IPS DF 6.9 (cell line): Measurements from ENCODE around the gene TMPRSS15.

ENCODE experiments used
- DNase-seq: peaks from one replicate; pipeline ENCODE4 v3.0.0-alpha.2; 2013; ENCODE audit warnings: low read depth, low spot score
- H3K27ac ChIP-seq: one replicate; pipeline ENCODE4 v1.5.1; 2013; ENCODE audit warnings: low read length, control low read depth
- H3K27me3 ChIP-seq: 2 replicates; pipeline ENCODE4 v1.6.1; 2013; ENCODE audit warnings: mild to moderate bottlenecking, low read length; ENCODE audit not compliant: control insufficient read depth, insufficient read depth
- H3K36me3 ChIP-seq: 2 replicates; pipeline ENCODE4 v1.6.1; 2013; ENCODE audit warnings: low read length; ENCODE audit not compliant: control insufficient read depth, insufficient read depth
- H3K4me1 ChIP-seq: 2 replicates; pipeline ENCODE4 v1.6.1; 2013; ENCODE audit warnings: low read length; ENCODE audit not compliant: control insufficient read depth, insufficient read depth
- H3K4me3 ChIP-seq: 2 replicates; pipeline ENCODE4 v1.5.1; 2013; ENCODE audit warnings: mild to moderate bottlenecking, low read length
- H3K9me3 ChIP-seq: 2 replicates; pipeline ENCODE4 v1.6.1; 2013; ENCODE audit warnings: low read length, inconsistent platforms; ENCODE audit not compliant: control insufficient read depth, insufficient read depth
- WGBS: extraction: QIAGEN DNeasy Blood & Tissue Kit; methylation state at CpG from one replicate; pipeline ENCODE4 v1.1.7; 2013; ENCODE audit warnings: mixed read lengths, missing lambda C conversion rate; ENCODE audit not compliant: insufficient read length, insufficient coverage; 5-methylcytosine and 5-hydroxymethylcytosine counted together

The TMPRSS15 gene

DNA sequence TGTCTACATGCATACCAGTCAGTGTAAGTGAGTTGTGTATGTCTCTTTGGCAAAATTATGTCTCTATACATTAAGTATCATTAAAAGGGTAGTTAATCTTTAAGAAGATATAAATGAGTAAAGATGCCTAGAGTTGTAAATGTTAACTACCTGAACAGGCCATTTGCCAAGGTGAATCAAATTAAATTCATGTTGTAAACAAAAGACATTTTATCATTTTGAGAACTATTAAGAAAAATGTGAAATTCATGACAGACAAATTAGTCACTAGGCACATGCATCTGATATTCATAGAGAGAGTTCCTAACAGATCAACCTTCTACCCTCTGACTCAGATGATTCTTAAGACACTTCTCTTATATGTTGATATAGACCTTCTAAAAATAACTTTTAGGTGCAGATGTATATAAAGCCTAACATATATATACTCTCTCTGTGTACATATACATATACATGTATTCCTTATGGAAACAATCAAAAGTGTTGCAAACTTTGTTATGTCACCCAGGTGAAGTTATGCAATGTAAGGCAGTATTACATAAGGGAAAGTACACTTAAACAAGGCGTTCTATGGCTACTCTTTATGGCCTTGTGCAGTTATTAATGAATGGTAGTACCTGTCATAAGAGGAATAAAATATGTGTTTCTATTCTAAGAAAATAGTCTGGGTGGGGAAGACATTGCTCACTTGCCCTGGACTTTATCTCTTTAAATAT is at the start of gene TMPRSS15:
Gene TMPRSS15 (minus strand): TSS at position 51 of the 716 bp plus-strand sequence. CDS start 163 bp downstream, outside the sequence.
- H3K27ac ChIP-seq: no peak within 1 kb of the TSS
- H3K36me3 ChIP-seq: no peaks in the 10 kb centered on the region
- H3K27me3 ChIP-seq: no peaks in the 10 kb centered on the region
- H3K4me1 ChIP-seq: no peaks in the 10 kb centered on the region
- no peak for DNase-seq
- no peak within 1 kb of the TSS for H3K4me3 ChIP-seq
- no CpG with 5 or more reads among the region's 1 CpG for WGBS
- H3K9me3 ChIP-seq: no peaks in the 10 kb centered on the region

DNA sequence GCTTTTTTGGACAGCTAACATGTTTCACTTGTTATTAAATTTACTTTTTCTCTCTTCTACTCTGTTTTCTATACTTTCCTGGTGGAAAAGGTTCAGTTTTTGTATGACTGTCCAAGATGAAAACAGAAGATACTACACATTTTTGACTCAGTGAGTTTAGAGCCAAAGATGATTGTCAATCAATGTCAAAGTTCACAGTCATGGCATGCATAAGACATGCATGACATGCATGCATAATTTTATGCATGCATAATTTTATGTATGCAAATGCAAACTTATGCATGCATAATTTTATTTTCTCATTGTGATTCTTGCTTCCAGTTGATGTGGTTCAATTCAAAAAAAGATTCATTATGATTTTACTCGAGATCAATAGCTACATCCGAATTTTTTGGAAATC is 48.1 kb upstream of the TMPRSS15 start:
- H3K4me1 ChIP-seq: no peaks in the 10 kb centered on the region
- no peaks in the 10 kb centered on the region for H3K36me3 ChIP-seq
- no CpG with 5 or more reads among the region's 2 CpGs for WGBS
- no peak overlapping the region for H3K27ac ChIP-seq
- no peaks in the 10 kb centered on the region for H3K27me3 ChIP-seq
- H3K9me3 ChIP-seq: no peaks in the 10 kb centered on the region
- no peak for DNase-seq
- H3K4me3 ChIP-seq: no peak overlapping the region

DNA sequence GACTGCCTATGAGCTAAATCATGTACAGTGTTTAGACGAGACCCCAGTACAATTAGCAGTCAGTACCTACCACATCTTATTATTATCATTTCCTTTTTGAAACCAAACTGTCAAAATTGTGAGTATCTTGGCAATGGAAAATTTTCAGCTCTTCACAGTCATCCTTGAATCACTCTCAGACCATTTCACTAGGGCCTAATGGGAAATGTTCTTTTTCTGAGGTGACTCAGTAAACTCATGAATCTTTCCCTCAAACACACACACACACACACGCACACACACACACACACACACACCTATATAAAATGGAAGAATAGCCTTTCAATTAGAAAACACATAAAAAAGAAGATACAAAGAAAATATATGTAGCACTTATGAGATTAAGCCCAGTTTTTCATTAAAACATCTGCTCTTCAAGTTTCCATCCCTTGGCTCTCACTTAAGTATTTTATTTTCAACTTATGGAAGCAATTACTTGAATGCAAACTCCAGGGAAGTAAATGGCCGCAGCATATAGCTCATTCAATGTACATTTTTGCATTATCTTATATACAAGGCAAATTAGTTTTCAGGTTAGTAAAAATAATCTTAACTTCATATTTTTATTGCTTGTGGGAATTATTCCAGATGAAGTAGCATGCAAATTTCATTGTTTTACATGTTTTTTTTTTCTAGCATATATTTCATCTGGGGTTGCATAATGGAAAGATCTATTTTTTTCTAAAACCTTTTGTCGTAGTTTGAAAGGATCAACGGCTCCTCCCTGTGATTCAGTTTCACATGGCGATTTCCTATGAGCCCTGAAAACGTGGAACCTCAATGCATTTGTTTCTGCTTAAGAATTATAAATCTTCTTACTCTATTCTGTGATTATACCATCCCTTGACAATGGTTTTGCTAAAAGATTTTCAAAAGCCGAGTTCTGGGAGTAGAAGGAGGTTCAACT is 46.3 kb upstream of the TMPRSS15 start:
- no peak overlapping the region for H3K27ac ChIP-seq
- H3K4me1 ChIP-seq: no peaks in the 10 kb centered on the region
- H3K27me3 ChIP-seq: no peaks in the 10 kb centered on the region
- no peak for DNase-seq
- no peaks in the 10 kb centered on the region for H3K36me3 ChIP-seq
- H3K4me3 ChIP-seq: no peak overlapping the region
- WGBS: no CpG with 5 or more reads among the region's 8 CpGs
- H3K9me3 ChIP-seq: no peaks in the 10 kb centered on the region

DNA sequence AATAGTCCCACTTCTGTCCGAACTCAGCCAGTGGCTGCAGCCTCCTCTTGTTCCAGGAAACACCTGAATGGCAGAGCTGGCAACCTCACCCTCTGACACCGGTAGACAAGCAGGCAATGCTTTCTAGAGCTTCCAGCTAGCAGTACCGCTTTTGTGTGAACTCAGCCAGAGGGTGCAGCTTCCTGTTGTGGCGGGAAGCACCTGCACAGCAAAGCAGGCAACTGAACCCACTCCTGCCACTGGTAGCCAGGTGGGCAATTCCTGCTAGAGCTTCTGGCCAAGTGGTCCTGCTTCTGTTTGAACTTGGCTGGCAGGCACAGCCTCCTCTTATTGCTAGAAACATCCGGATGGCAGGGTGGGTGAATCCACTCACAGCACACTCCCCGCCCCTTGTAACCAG is 40.1 kb upstream of the TMPRSS15 start:
- Histone ChIP-seq H3K4me3 (no peak overlapping the region), H3K27ac (no peak overlapping the region), H3K9me3 (no peaks in the 10 kb centered on the region), H3K36me3 (no peaks in the 10 kb centered on the region), H3K4me1 (no peaks in the 10 kb centered on the region), H3K27me3 (no peaks in the 10 kb centered on the region)
- no CpG with 5 or more reads among the region's 6 CpGs for WGBS
- DNase-seq: no peak

DNA sequence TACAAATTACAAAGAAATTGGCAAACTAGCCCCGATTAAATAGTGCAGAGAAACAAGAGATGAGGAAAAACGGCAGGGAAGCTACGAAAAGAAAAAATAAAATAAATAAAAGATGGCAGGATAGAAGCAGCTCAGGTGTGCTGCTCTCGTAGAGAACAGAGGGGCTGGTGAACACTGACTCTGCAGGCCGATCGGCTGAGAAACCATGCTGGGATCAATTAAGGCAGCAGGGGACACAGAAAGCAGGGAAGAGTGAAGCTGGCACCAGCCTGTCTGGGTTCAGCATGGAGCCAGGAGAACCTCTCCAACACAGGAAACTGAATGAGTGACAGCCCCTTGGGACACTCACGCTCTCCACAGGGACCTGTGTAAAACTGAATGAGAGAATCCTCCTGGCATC is 39.5 kb upstream of the TMPRSS15 start:
- no peak for DNase-seq
- no peak overlapping the region for H3K4me3 ChIP-seq
- H3K36me3 ChIP-seq: no peaks in the 10 kb centered on the region
- H3K9me3 ChIP-seq: no peaks in the 10 kb centered on the region
- H3K27me3 ChIP-seq: no peaks in the 10 kb centered on the region
- no CpG with 5 or more reads among the region's 7 CpGs for WGBS
- no peaks in the 10 kb centered on the region for H3K4me1 ChIP-seq
- H3K27ac ChIP-seq: no peak overlapping the region

DNA sequence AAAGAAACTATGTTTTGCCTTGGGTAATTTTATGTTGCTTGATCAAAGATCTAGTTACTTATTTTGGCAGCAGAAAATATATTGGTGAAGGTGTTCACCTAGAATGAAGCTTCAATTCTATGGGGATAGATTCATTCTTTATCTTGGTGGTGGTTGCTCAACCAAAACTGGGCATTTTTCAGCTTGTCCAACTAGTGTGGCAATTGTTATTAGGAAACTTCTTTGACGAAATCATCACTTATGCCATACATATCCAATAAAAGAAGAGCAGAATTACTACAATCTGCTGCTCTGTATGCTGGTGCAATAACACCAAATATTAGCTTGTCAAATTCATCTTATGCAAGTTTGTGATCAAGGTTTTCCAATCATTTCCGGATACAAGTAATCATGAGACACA is 26.8 kb upstream of the TMPRSS15 start:
- H3K36me3 ChIP-seq: no peaks in the 10 kb centered on the region
- H3K4me3 ChIP-seq: no peak overlapping the region
- H3K27ac ChIP-seq: no peak overlapping the region
- H3K9me3 ChIP-seq: no peaks in the 10 kb centered on the region
- H3K27me3 ChIP-seq: no peaks in the 10 kb centered on the region
- DNase-seq: no peak
- no peaks in the 10 kb centered on the region for H3K4me1 ChIP-seq
- no CpG with 5 or more reads among the region's 2 CpGs for WGBS

DNA sequence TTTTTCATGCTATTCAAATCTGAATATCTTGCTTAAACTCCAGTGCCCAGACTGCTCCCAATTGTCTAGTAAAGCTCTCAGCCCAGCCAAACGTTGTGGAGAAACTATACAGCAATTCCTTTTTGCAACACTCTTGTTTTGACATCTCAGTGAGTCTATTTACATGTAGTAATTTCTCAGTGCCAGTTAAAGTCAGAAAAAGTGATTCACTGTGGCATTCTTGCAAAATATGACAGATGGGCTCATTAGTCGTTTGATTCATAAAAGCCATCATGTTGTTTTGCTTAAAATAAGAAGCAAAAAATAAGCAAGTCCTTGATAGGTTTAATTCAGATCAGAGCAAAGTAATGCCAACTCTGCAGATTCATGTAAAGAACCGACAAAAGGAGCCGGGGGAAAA is 20.7 kb upstream of the TMPRSS15 start:
- H3K36me3 ChIP-seq: no peaks in the 10 kb centered on the region
- H3K27me3 ChIP-seq: no peaks in the 10 kb centered on the region
- H3K4me1 ChIP-seq: no peaks in the 10 kb centered on the region
- H3K4me3 ChIP-seq: no peak overlapping the region
- no peaks in the 10 kb centered on the region for H3K9me3 ChIP-seq
- WGBS: no CpG with 5 or more reads among the region's 4 CpGs
- H3K27ac ChIP-seq: no peak overlapping the region
- no peak for DNase-seq

DNA sequence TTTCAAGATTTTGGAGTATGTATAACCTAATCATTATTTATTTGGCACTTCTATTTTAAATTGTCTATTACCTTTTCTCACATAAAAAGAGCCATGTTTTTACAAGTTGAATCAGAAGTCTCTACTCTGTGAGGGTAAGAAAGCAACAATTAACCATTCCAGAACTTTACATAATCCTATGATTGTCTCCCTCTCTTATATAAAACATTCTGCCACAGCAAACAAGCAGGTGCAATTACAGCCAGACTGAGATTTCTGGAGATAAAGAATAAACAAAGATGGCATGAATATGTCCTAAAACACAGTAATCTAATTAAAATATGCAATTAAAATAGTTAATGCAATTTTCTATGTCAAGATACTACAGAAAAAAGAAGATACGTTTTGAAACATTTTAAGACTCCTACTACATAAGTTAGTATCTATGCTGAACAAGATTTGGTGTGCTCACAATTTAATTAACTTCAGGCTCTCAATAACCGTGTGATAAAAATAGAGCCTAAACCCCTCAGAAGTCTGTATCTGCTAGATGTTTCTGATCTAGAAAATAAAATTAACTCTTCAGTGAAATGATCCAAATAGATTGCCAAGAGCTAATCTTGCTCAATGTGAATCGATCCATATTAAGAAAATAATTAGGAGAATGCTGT is 13.7 kb upstream of the TMPRSS15 start:
- Histone ChIP-seq H3K9me3 (no peaks in the 10 kb centered on the region), H3K36me3 (no peaks in the 10 kb centered on the region), H3K27me3 (no peaks in the 10 kb centered on the region), H3K4me3 (no peak overlapping the region), H3K4me1 (no peaks in the 10 kb centered on the region), H3K27ac (no peak overlapping the region)
- no peak for DNase-seq
- no CpG with 5 or more reads among the region's 3 CpGs for WGBS

DNA sequence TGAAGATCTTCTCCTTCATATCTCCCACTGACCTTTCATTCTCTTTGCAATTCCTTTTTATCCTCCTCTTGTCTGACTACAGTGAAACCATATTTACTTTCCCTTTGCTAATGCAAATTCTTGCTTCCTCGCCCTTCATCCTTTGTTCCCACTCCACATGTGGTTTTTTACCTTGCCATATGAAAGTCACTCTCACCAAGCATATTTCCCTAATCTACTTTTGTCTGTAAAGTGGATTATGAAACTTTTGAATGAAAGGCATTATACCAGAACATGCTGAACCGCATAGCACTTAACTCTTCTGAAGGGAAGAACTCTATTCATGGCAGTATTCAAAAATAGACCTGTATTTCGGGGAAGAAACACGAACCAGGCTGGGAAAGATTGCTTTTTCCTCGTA is 8.0 kb upstream of the TMPRSS15 start:
- H3K27me3 ChIP-seq: no peaks in the 10 kb centered on the region
- no peaks in the 10 kb centered on the region for H3K4me1 ChIP-seq
- no peak overlapping the region for H3K4me3 ChIP-seq
- no peaks in the 10 kb centered on the region for H3K9me3 ChIP-seq
- no peak for DNase-seq
- H3K36me3 ChIP-seq: no peaks in the 10 kb centered on the region
- no peak overlapping the region for H3K27ac ChIP-seq
- no CpG with 5 or more reads among the region's 5 CpGs for WGBS

DNA sequence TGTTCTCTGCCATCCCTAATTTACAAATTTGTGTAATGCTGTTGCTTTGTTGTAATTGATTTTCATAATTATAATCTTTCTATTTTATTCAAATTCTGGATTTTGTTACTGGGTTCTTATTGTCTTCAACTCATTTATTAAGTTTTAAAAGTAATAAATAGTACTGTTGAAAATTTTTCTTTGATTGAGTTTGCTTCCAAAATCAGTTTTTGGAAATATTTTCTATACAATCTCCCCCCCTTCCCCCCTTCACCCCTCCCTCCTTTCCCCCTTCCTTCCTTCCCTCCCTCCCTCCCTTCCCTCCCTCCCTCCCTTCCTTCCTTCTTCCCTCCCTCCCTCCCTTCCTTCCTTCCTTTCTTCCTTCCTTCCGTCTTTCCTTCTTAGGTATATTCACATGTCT is 6.0 kb upstream of the TMPRSS15 start:
- Histone ChIP-seq H3K4me3 (no peak overlapping the region), H3K9me3 (no peaks in the 10 kb centered on the region), H3K27me3 (no peaks in the 10 kb centered on the region), H3K27ac (no peak overlapping the region), H3K36me3 (no peaks in the 10 kb centered on the region), H3K4me1 (no peaks in the 10 kb centered on the region)
- DNase-seq: no peak
- WGBS: no CpG with 5 or more reads among the region's 1 CpG
